ENCODE measurements around the gene GPC5. TPM values are rescaled to one million over a fixed set of nuclear protein-coding genes. Genes with fewer than 3 reads are reported as not detected.

Gene GPC5
- total and polyA plus RNA-seq, 2 of the 13 experiments (the other 11 are each of a cell fraction or from before 2014, with no cell fraction given): 0.02 to 0.07 TPM

DNA sequence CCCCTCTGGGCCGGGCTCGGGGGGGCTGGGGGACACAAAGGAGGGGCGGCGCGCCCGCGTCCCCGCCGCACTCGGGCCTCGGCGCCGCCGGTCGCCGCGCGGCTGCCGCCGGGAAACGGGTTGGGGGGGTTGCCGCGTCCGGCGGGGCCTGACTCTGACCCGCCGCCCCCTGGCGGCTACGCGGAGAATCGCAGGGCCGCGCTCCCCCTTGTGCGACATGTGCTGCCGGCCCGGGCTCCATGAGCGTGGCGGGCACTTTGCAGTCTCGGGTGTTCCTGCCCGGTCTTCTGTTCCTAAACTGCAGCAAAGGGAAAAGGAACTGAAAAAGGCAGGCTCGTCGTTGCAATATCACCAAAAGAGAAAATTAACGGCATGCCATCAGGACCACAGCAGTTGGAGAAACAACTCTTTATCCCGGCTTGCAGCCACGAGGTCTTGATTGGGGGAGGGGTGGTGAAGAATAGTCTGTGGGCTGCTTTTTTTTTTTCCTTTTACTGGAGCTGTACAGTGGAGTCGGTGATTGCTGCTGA lies 49.5 kb upstream of the GPC5 start (continued):
- TF ChIP-seq, protein P1, sequence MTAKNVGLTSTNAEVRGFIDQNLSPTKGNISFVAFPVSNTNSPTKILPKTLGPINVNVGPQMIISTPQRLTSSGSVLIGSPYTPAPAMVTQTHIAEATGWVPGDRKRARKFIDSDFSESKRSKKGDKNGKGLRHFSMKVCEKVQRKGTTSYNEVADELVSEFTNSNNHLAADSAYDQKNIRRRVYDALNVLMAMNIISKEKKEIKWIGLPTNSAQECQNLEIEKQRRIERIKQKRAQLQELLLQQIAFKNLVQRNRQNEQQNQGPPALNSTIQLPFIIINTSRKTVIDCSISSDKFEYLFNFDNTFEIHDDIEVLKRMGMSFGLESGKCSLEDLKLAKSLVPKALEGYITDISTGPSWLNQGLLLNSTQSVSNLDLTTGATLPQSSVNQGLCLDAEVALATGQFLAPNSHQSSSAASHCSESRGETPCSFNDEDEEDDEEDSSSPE (CRISPR knock-in tag; IDR thresholded peaks at IDR 0.05): peak; percentile 59; the same call in 1 of the 2 replicates
- TF ChIP-seq ZNF777 (CRISPR knock-in tag; IDR thresholded peaks at IDR 0.05) (no peak), ARNTL (CRISPR knock-in tag; IDR thresholded peaks at IDR 0.05) (0 out of 2 replicates have a peak, but pooled peaks have one; percentile 31), ZNF768 (CRISPR knock-in tag; IDR thresholded peaks at IDR 0.05) (peak; percentile 16; the same call in 1 of the 2 replicates), ZFP36L2 (CRISPR knock-in tag; IDR thresholded peaks at IDR 0.05) (no peak), TCF7 (IDR thresholded peaks at IDR 0.05; ENCODE audit: low read depth) (no peak), SATB2 (CRISPR knock-in tag; IDR thresholded peaks at IDR 0.05) (no peak), CREB1 (IDR thresholded peaks at IDR 0.05) (no peak), CREB1 (CRISPR knock-in tag; IDR thresholded peaks at IDR 0.05) (no peak), ZNF501 (CRISPR knock-in tag; IDR thresholded peaks at IDR 0.05) (0 out of 2 replicates have a peak, but pooled peaks have one; percentile 36), ZNF333 (CRISPR knock-in tag; IDR thresholded peaks at IDR 0.05; ENCODE audit: borderline replicate concordance) (no peak), EP300 (IDR thresholded peaks at IDR 0.05; ENCODE audit: low read depth in 2 of 2, low read length in 2 of 2) (no peak), EP300 (CRISPR knock-in tag; IDR thresholded peaks at IDR 0.05; ENCODE audit: borderline replicate concordance) (no peak; the same call in 1 of the 2 replicates), SP4 (CRISPR knock-in tag; IDR thresholded peaks at IDR 0.05) (no peak), ZNF562 (CRISPR knock-in tag; IDR thresholded peaks at IDR 0.05; ENCODE audit: borderline replicate concordance) (no peak), DMAP1 (CRISPR knock-in tag; IDR thresholded peaks at IDR 0.05) (peak; percentile 98), SOX5 (CRISPR knock-in tag; IDR thresholded peaks at IDR 0.05; ENCODE audit: borderline replicate concordance) (0 out of 2 replicates have a peak, but pooled peaks have one; percentile 35), SMYD3 (CRISPR knock-in tag; IDR thresholded peaks at IDR 0.05) (peak; percentile 39; the same call in 1 of the 2 replicates), THAP11 (CRISPR knock-in tag; IDR thresholded peaks at IDR 0.05) (peak; percentile 30; the same call in 1 of the 2 replicates), PAX8 (CRISPR knock-in tag; IDR thresholded peaks at IDR 0.05; ENCODE audit: borderline replicate concordance) (no peak), ZFX (CRISPR knock-in tag; IDR thresholded peaks at IDR 0.05; ENCODE audit: low read depth) (peak; percentile 70), ZNF776 (CRISPR knock-in tag; IDR thresholded peaks at IDR 0.05) (no peak), ZNF383 (CRISPR knock-in tag; IDR thresholded peaks at IDR 0.05; ENCODE audit: borderline replicate concordance) (no peak), MIER3 (CRISPR knock-in tag; IDR thresholded peaks at IDR 0.05; ENCODE audit: borderline replicate concordance) (peak; percentile 19; the same call in 1 of the 2 replicates), KLF13 (CRISPR knock-in tag; IDR thresholded peaks at IDR 0.05) (no peak), IKZF4 (CRISPR knock-in tag; IDR thresholded peaks at IDR 0.05; ENCODE audit: borderline replicate concordance, low read depth, not compliant biosample characterization) (no peak), ZFYVE20 (CRISPR knock-in tag; IDR thresholded peaks at IDR 0.05; ENCODE audit: borderline replicate concordance, low read depth) (no peak), EED (CRISPR knock-in tag; IDR thresholded peaks at IDR 0.05) (no peak)
- TF ChIP-seq, protein P2, sequence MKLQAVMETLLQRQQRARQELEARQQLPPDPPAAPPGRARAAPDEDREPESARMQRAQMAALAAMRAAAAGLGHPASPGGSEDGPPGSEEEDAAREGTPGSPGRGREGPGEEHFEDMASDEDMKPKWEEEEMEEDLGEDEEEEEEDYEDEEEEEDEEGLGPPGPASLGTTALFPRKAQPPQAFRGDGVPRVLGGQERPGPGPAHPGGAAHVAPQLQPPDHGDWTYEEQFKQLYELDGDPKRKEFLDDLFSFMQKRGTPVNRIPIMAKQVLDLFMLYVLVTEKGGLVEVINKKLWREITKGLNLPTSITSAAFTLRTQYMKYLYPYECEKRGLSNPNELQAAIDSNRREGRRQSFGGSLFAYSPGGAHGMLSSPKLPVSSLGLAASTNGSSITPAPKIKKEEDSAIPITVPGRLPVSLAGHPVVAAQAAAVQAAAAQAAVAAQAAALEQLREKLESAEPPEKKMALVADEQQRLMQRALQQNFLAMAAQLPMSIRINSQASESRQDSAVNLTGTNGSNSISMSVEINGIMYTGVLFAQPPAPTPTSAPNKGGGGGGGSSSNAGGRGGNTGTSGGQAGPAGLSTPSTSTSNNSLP (IDR thresholded peaks at IDR 0.05; ENCODE audit: low read depth, low read length): no peak
- TF ChIP-seq, protein P3, sequence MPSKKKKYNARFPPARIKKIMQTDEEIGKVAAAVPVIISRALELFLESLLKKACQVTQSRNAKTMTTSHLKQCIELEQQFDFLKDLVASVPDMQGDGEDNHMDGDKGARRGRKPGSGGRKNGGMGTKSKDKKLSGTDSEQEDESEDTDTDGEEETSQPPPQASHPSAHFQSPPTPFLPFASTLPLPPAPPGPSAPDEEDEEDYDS (CRISPR knock-in tag; IDR thresholded peaks at IDR 0.05): 0 out of 2 replicates have a peak, but pooled peaks have one; percentile 13

All from HepG2 (cell line).